HPDE6-E6E7 (cell line): ENCODE results near the gene TEX11.

Experiments
- DNase-seq: peaks from one replicate; pipeline ENCODE4 v3.0.0; 2011; ENCODE audit warnings: missing footprints; ENCODE audit errors: extremely low spot score

The TEX11 gene

GRCh38 chrX:70497026-70497425 is 411.5 kb downstream of the TEX11 start:
- no peak for DNase-seq

GRCh38 chrX:70496491-70496890 is 412.0 kb downstream of the TEX11 start:
- no peak for DNase-seq

- no peak for DNase-seq
Observed at GRCh38 chrX:70494441-70494840, 414.1 kb downstream of the TEX11 start.

GRCh38 chrX:70488856-70489255 is 419.7 kb downstream of the TEX11 start:
- DNase-seq = no peak

- no peak for DNase-seq
Observed at GRCh38 chrX:70485466-70485865, 423.0 kb downstream of the TEX11 start.

GRCh38 chrX:70482300-70482699 is 426.2 kb downstream of the TEX11 start:
- DNase-seq = no peak

- DNase-seq = no peak
Observed at GRCh38 chrX:70481471-70482270, 426.8 kb downstream of the TEX11 start.

GRCh38 chrX:70480660-70481018 is 427.9 kb downstream of the TEX11 start:
- no peak for DNase-seq

- DNase-seq = no peak
Observed at GRCh38 chrX:70479922-70480659, 428.4 kb downstream of the TEX11 start.

GRCh38 chrX:70479247-70479921 is 429.1 kb downstream of the TEX11 start:
- DNase-seq = peak; percentile 29
